ENCODE results near the gene MOXD1.
"Not testable (repeated sequence)": the region's sequence is repeated elsewhere in the genome, so short reads cannot be mapped to it uniquely, and the experiment has no call there.

The MOXD1 gene

DNA sequence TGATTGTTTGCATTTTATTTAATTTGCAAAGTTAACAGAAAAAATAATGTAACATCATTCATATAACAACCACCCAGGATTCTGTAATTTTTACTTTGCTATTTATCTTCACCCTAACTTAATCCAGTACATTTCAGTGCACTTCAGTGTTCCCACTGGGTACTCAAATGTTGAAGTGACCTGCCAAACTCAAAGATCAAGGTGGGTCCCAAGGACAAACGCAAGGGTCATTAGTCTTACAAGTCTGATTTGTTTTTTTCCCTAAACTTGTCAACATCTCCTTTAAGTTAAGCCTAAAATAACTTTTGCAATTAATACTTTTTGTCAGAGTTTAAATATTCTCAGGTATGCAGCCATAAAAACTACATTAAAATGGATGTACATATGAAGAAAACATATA, 53.0 kb downstream of the MOXD1 start:
- Mint-ChIP-seq H3K27ac (no peak overlapping the region), H3K27me3 (peaks cover 3% of the 10 kb centered on the region), H3K9me3 (peaks cover 5% of the 10 kb centered on the region), H3K36me3 (ENCODE audit: low read depth) (no peaks in the 10 kb centered on the region), H3K4me1 (peaks cover 20% of the 10 kb centered on the region), H3K4me3 (no peak overlapping the region)
- DNase-seq: no peak
- no peak for ATAC-seq

- DNase-seq: no peak
- H3K9me3 Mint-ChIP-seq: peaks cover 9% of the 10 kb centered on the region
- no peaks in the 10 kb centered on the region for H3K4me1 Mint-ChIP-seq
- no peak for ATAC-seq
- no peaks in the 10 kb centered on the region for H3K36me3 Mint-ChIP-seq (ENCODE audit: low read depth)
- no peak overlapping the region for H3K4me3 Mint-ChIP-seq
- H3K27ac Mint-ChIP-seq: no peak overlapping the region
- peaks cover 15% of the 10 kb centered on the region for H3K27me3 Mint-ChIP-seq
Observed at GRCh38 chr6:132344811-132345210, 56.5 kb downstream of the MOXD1 start.

DNA sequence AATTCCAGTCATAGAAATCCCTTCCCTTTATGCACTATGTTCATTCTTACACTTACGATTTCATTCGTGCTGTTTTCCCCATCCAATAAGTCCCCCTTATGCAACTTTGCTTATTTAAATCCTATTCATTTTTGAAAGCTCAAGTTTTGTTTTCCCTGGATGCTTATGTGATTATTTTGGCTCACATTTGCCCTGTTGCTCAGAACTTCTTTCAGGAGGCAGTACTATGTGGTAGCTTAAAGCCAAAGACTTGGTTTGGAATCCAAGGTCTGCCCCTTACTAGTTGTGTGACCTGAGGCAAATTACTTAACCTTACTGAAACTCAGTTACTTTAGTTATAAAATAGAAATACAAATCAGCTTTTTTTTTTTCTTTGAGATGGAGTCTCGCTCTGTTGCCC, 59.6 kb downstream of the MOXD1 start:
- Mint-ChIP-seq H3K4me3 (no peak overlapping the region), H3K36me3 (ENCODE audit: low read depth) (no peaks in the 10 kb centered on the region), H3K27me3 (peaks cover 19% of the 10 kb centered on the region), H3K4me1 (no peaks in the 10 kb centered on the region), H3K27ac (no peak overlapping the region), H3K9me3 (peaks cover 9% of the 10 kb centered on the region)
- DNase-seq (no peak), ATAC-seq (no peak)

DNA sequence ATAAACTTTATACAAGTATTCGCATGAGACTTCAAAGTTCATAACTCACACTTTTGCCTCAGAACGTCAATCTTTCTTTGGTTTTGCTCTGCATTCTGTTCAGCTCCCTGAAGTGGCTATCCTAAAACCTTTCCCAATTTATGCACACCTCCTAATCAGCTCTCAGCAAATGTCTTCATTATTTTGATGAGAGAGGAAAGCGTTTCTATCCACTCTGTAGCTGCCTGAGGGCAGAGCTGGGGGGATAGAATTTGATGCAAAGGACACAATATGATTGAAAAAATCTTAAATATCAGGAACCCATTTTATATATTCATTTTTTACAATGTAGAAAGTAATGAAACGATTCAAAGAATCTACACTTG, 66.8 kb downstream of the MOXD1 start:
- DNase-seq (no peak), ATAC-seq (no peak)
- no peaks in the 10 kb centered on the region for H3K36me3 Mint-ChIP-seq (ENCODE audit: low read depth)
- H3K9me3 Mint-ChIP-seq: no peaks in the 10 kb centered on the region
- H3K4me1 Mint-ChIP-seq: no peaks in the 10 kb centered on the region
- peaks cover 12% of the 10 kb centered on the region for H3K27me3 Mint-ChIP-seq
- no peak overlapping the region for H3K27ac Mint-ChIP-seq
- no peak overlapping the region for H3K4me3 Mint-ChIP-seq

- Mint-ChIP-seq H3K27me3 (peaks cover 12% of the 10 kb centered on the region), H3K36me3 (ENCODE audit: low read depth) (no peaks in the 10 kb centered on the region), H3K4me1 (no peaks in the 10 kb centered on the region), H3K27ac (no peak overlapping the region), H3K4me3 (no peak overlapping the region), H3K9me3 (no peaks in the 10 kb centered on the region)
- ATAC-seq: no peak
- no peak for DNase-seq
Observed at GRCh38 chr6:132333639-132334520, 67.4 kb downstream of the MOXD1 start.

DNA sequence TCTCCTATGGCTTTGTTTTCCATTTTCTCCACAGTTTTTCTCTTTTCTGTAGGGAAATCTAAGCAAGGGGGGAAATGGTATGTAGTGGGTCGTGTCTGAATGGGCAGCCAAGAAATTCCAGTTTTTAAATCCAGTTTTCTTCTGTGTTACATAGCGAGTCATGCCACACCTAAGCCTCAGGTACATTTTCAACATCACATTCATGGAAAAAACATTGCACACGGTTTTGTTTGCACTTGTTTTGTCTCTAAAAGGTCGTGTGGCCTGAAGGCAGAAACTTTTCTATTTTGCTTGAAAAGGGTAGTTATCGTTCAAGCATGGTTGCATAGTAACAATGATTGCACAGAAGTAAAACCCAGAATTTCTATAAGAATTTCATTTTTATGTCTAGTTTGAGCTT, 70.5 kb downstream of the MOXD1 start:
- no peak for ATAC-seq
- no peak overlapping the region for H3K27ac Mint-ChIP-seq
- H3K4me1 Mint-ChIP-seq: no peaks in the 10 kb centered on the region
- no peak for DNase-seq
- no peaks in the 10 kb centered on the region for H3K9me3 Mint-ChIP-seq
- no peaks in the 10 kb centered on the region for H3K36me3 Mint-ChIP-seq (ENCODE audit: low read depth)
- H3K27me3 Mint-ChIP-seq: peaks cover 2% of the 10 kb centered on the region
- no peak overlapping the region for H3K4me3 Mint-ChIP-seq

- Mint-ChIP-seq H3K36me3 (ENCODE audit: low read depth) (no peaks in the 10 kb centered on the region), H3K4me1 (no peaks in the 10 kb centered on the region), H3K27me3 (peaks cover 2% of the 10 kb centered on the region), H3K9me3 (no peaks in the 10 kb centered on the region), H3K4me3 (no peak overlapping the region), H3K27ac (no peak overlapping the region)
- ATAC-seq: no peak
- DNase-seq: no peak
Observed at GRCh38 chr6:132322398-132322797, 78.9 kb downstream of the MOXD1 start.

DNA sequence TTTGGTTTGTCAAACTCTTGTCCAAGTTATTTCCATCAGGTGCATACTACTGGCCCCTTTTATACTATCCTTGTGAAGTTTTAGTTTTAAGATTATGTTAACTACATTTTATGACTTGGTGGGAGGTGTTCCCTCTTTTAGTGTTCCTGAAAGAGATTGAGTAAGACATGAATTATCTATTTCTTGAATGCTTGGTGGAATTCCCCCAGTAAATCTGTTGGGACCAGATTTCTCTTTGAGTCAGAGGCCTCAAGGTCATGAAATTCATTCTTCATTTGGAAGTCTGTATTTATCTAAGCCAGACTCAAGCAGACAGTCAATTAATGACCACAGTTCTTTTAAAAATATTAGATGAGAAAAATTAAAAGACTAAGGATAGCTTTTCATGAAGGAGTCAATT, 81.3 kb downstream of the MOXD1 start:
- DNase-seq (no peak), ATAC-seq (no peak)
- H3K27ac Mint-ChIP-seq: no peak overlapping the region
- no peak overlapping the region for H3K4me3 Mint-ChIP-seq
- H3K27me3 Mint-ChIP-seq: peaks cover 2% of the 10 kb centered on the region
- H3K9me3 Mint-ChIP-seq: peaks cover 17% of the 10 kb centered on the region
- H3K36me3 Mint-ChIP-seq (ENCODE audit: low read depth): peaks cover 3% of the 10 kb centered on the region
- no peaks in the 10 kb centered on the region for H3K4me1 Mint-ChIP-seq

- ATAC-seq: no peak
- peaks cover 3% of the 10 kb centered on the region for H3K36me3 Mint-ChIP-seq (ENCODE audit: low read depth)
Observed at GRCh38 chr6:132316970-132317369, 84.3 kb downstream of the MOXD1 start.

DNA sequence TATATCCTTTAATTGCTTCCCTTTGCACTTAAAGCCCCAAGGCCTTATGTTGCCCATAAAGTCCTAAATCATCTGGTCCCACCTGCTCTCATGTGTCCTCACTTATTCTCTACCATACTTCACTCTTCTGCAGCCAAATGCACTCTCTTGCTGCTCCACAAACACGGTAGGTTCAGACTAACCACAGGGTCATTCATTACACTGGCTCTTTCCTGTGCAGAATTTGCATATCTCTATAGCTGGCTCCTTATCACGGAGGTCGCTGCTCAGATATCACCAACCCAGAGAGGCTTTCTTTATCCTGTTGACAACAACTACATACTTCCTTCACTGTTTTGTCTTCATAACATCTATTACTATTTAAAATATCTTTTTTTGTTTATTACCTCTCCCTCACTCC, 86.8 kb downstream of the MOXD1 start:
- Mint-ChIP-seq H3K27ac (no peak overlapping the region), H3K27me3 (peaks cover 3% of the 10 kb centered on the region), H3K36me3 (ENCODE audit: low read depth) (peaks cover 3% of the 10 kb centered on the region), H3K4me3 (no peak overlapping the region), H3K9me3 (peaks cover 21% of the 10 kb centered on the region), H3K4me1 (no peaks in the 10 kb centered on the region)
- DNase-seq (no peak), ATAC-seq (no peak)

More at GRCh38 chr6:132316970-132317369, 84.3 kb downstream of the MOXD1 start:
- H3K27ac Mint-ChIP-seq: no peak overlapping the region
- no peaks in the 10 kb centered on the region for H3K4me1 Mint-ChIP-seq
- DNase-seq: no peak
- no peak overlapping the region for H3K4me3 Mint-ChIP-seq
- H3K9me3 Mint-ChIP-seq: peaks cover 18% of the 10 kb centered on the region
- peaks cover 5% of the 10 kb centered on the region for H3K27me3 Mint-ChIP-seq

DNA sequence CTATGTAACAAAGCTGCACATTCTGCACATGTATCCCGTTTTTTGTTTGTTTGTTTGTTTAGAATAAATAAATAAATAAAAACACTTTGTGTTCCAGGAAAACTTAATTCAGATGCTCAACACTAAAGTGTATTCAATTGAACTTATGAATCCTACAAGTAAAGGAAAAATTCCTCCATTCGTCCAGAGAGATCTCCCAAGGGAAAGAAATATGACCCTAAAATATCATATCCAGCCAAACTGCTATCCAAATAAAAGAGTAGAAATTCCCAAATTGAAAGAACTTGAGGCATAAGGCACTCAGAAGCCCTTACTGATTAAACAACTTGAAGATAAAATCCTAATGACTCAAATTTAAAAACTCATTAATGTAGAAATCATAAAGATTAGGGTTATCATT, 90.4 kb downstream of the MOXD1 start:
- DNase-seq (no peak), ATAC-seq (no peak)
- Mint-ChIP-seq H3K36me3 (ENCODE audit: low read depth) (peaks cover 5% of the 10 kb centered on the region), H3K27me3 (peaks cover 11% of the 10 kb centered on the region), H3K27ac (no peak overlapping the region), H3K4me3 (no peak overlapping the region), H3K4me1 (no peaks in the 10 kb centered on the region), H3K9me3 (peaks cover 29% of the 10 kb centered on the region)

DNA sequence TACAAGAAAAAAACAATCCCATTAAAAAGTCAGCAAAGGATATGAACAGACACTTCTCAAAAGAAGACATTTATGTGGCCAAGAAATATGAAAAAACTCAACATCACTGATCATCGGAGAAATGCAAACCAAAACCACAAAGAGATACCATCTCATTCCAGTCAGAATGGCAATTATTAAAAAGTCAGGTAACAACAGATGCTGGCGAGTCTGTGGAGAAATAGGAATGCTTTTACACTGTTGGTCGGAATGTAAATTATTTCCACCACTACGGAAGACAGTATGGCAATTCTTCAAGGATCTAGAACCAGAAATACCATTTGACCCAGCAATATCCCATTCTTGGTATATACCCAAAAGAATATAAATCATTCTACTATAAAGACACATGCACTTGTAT, 91.1 kb downstream of the MOXD1 start:
- Mint-ChIP-seq H3K9me3 (peaks cover 25% of the 10 kb centered on the region), H3K27me3 (peaks cover 11% of the 10 kb centered on the region)
- not testable (repeated sequence) for H3K36me3 Mint-ChIP-seq (ENCODE audit: low read depth); DNase-seq; ATAC-seq; H3K27ac Mint-ChIP-seq; H3K4me1 Mint-ChIP-seq; H3K4me3 Mint-ChIP-seq

DNA sequence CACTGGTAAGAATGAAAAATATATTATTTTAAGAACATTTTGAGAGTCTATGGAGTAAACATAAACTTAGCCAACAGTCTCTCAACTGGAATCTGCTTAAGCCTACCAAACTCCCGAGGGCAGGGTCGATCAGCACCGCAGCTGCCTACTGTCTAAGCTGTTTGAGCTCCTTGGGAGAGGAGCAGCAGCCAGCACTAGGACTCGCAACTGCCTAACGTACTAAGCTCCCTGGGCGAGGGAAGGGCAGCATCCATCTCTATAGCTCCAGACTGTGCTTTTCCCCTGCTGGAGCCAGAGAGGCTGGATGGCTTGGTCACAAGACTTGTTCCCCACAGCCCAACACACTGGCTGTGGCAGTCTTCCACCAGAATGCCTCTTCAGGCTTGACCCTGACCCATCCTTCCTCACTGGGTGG, 96.4 kb downstream of the MOXD1 start:
- no peak overlapping the region for H3K27ac Mint-ChIP-seq
- no peak for DNase-seq
- H3K4me3 Mint-ChIP-seq: no peak overlapping the region
- H3K27me3 Mint-ChIP-seq: peaks cover 18% of the 10 kb centered on the region
- peaks cover 19% of the 10 kb centered on the region for H3K9me3 Mint-ChIP-seq
- no peaks in the 10 kb centered on the region for H3K4me1 Mint-ChIP-seq
- H3K36me3 Mint-ChIP-seq (ENCODE audit: low read depth): peaks cover 5% of the 10 kb centered on the region
- ATAC-seq: no peak

GRCh38 chr6:132300323-132300949, 100.8 kb downstream of the MOXD1 start:
- Mint-ChIP-seq H3K27ac (no peak overlapping the region), H3K9me3 (no peaks in the 10 kb centered on the region), H3K27me3 (peaks cover 16% of the 10 kb centered on the region), H3K4me3 (no peak overlapping the region), H3K36me3 (ENCODE audit: low read depth) (no peaks in the 10 kb centered on the region), H3K4me1 (no peaks in the 10 kb centered on the region)
- ATAC-seq: peak; percentile 80
- peak; percentile 13 for DNase-seq

DNA sequence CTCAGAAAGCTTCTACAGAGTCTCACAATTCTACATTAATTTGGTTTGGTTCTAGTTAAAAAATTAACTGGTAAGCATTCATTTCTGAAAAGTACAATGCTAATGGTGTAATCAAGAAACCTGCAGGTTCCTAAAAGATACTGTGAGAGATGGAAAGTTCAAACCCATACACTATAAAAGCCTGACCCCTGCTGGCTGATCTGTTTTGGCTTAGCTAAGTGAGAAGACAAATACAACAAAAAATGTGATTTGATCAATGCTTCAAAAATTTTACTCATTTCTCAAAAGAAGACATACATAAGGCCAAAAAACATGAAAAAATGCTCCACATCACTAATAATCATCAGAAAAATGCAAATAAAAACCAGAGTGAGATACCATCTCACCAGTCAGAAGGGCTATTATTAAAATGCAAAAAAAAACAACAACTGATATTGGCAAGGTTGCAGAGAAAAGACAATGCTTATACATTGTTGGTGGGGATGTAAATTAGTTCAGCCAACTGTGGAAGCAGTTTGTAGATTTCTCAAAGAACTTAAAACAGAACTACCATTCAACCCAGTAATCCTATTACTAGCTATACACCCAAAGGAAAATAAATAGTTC, 102.8 kb downstream of the MOXD1 start:
- H3K27ac Mint-ChIP-seq: no peak overlapping the region
- peak; percentile 35 for DNase-seq
- no peak overlapping the region for H3K4me3 Mint-ChIP-seq
- no peak for ATAC-seq
- no peaks in the 10 kb centered on the region for H3K36me3 Mint-ChIP-seq (ENCODE audit: low read depth)
- H3K9me3 Mint-ChIP-seq: no peaks in the 10 kb centered on the region
- peaks cover 14% of the 10 kb centered on the region for H3K27me3 Mint-ChIP-seq
- no peaks in the 10 kb centered on the region for H3K4me1 Mint-ChIP-seq

Data from activated naive CD8-positive, alpha-beta T cell treated with anti-CD3 and anti-CD28 coated beads, Interleukin-2, amount 50 U/mL, for 24 hours (primary cell).